ENCODE measurements around the gene OR1I1. TPM values are rescaled to one million over a fixed set of nuclear protein-coding genes. Genes with fewer than 3 reads are reported as not detected.
"Not testable (repeated sequence)": the region's sequence is repeated elsewhere in the genome, so short reads cannot be mapped to it uniquely, and the experiment has no call there.

Gene OR1I1, protein sequence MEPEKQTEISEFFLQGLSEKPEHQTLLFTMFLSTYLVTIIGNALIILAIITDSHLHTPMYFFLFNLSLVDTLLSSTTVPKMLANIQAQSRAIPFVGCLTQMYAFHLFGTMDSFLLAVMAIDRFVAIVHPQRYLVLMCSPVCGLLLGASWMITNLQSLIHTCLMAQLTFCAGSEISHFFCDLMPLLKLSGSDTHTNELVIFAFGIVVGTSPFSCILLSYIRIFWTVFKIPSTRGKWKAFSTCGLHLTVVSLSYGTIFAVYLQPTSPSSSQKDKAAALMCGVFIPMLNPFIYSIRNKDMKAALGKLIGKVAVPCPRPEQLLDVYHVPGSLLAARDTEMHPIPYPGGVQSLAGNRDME
- under 1 TPM in 3 of 4 donors, not detected in 1; 0.03 to 0.06 (median 0.04) TPM for polyA plus RNA-seq (ENCODE audit: insufficient read length in 4 of 4)

DNA sequence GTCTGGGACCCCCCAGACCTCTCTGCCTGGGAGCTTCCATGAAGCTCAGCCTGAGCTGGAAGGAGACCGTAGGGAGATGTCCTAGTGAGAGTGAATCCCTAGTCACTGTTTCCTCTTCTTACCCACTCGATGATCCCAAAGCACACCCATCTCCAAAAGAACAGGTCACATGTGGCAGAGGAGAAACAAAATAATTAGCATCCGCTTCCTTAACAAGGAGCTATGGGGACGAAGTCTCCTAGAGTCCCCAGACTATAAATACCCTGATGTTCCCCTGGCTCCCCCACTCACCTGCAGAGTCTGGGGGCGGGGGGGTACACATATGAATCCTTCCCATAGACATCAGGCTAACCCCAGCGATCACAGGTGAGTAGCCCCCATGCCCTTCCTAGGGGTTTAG is at the start of gene OR1I1:
OR1I1 (plus strand) TSS at position 301 of the 400 bp plus-strand sequence. CDS start 4,855 bp downstream, outside the sequence.
- DNase-seq (ENCODE audit: low read depth in 4 of 4, low spot score in 3 of 4): no peak

DNA sequence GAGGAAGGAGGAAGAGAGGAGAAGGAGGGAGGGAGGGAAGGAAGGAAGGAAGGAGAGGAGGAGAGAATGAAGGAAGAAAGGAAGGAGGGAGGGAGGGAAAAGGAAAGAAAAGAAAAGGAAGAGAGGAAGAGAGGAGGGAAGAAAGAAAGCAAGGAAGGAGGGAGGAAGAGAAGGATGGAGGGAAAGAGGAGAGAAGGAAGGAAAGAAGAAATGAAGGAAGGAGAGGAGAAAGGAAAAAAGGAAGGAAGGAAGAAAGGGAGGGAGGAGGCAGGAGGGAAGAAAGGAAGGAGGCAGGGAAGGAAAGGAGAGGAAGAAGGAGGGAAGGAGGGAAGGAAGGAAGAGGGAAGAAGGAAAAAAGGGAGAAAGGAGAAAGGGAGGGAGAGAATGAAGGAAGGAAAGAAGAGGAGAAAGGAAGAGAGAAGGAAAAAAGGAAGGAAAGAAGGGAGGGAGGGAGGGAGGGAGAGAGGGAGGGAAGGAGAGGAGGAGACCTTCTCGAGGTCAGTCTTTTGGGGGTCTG is 46.2 kb upstream of the OR1I1 start:
- DNase-seq (ENCODE audit: low read depth in 4 of 4, low spot score in 3 of 4): no peak

DNA sequence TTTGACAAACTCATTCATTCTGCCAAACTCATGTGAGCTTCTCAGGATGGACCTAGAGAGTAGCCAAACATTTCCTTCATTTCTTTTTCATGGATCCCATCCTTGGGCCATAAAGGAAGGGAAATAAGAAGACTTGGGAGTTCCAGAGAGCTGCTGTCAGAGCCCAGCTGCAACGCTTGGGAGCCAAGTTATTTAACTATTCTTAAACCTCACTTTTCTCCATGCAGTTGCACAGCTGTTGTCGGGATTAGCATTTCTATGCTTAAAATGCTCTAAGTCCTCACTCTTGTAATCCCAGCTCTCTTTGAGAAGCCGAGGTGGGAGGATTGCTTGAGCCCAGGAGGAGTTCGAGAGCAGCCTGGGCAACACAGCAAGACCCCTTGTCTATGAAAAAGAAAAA is 44.4 kb upstream of the OR1I1 start:
- no peak for DNase-seq (ENCODE audit: low read depth in 4 of 4, low spot score in 3 of 4)

DNA sequence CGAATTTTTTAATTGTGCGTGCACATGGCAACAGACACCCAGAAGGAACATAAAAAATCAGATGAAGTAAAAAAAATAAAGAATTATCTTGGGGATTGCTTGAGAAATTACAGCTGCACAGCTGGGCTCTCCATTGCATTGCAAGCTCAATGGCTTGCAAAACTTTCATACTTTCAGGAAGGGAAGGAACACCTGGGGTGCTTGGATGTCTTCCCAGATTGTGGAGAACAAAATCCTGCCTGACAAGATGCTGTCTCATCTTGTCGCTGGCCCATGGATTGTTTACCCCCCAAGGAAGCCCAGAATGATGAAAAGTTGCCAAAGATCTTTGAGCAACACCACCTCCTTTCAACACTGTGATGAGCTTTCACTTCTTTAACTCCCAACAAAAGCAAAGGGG is 43.7 kb upstream of the OR1I1 start:
- DNase-seq (ENCODE audit: low read depth in 4 of 4, low spot score in 3 of 4): no peak

DNA sequence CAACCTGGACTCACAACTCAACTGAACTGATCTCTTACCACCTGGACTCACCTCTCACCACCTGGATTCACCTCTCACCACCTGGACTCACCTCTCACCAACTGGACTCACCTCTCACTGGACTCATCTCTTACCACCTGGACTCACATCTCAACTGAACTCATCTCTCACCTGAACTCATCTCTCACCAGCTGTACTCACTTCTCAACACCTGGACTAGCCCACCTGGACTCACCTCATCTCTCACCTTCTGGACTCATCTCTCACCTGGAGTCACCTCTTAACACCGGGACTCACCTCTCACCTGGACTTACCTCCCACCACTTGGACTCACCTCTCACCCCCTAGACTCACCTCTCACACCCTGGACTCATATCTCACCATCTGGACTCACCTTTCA is 40.0 kb upstream of the OR1I1 start:
- no peak for DNase-seq (ENCODE audit: low read depth in 4 of 4, low spot score in 3 of 4)

DNA sequence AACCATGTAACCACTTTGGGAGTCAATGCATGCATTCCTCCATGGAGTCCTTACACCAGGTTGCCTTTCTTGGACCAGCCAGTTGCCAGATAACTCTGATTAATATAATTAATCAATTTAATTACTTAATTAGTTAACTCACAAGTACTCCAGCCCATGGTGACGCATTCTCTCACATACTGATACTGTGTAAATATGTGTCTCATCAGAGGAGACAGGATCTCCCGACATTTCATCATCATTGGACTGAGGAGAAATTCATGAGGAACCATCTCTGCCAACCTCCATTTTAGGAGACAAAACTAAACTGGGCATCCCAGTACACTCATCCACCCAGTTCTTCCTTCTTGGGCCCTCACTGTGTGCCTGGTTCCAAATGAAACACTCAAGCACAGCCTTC is 39.2 kb upstream of the OR1I1 start:
- DNase-seq (ENCODE audit: low read depth in 4 of 4, low spot score in 3 of 4): no peak

DNA sequence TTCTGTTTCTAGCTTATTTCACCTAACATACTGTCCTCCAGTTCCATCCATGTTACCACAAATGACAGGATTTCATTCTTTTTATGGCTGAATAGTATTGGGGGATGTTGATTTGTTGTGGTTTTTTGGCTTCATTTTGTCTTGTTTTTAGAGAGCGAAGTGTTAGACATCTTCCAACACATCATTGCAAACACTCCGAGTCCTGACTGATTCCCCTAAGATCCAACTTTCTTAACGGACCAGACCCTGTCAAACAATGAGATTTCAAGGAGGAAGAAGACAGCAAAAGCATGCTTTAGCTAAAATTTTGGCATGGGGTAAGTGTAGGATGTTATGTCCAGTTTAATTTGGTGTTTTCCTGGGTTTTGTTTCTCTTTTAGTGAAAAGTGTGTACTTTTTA is 36.5 kb upstream of the OR1I1 start:
- no peak for DNase-seq (ENCODE audit: low read depth in 4 of 4, low spot score in 3 of 4)

DNA sequence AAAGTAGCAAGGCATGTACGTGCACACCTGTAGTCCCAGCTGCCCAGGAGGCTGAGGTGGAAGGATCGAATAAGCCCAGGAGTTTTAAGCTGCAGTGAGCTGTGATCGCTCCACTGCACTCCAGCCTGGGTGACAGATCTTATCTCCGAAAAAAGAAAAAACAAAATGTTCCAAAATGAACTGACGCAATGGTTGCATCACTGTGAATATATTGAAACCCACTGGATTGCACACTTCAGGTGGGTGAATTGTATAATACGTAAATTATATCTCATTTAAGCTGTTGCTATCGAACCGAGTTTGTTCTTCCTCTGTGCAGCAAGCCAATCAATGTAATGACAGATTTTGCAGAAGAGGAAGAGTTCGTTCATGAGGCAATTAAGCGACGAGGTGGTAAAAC is 34.3 kb upstream of the OR1I1 start:
- no peak for DNase-seq (ENCODE audit: low read depth in 4 of 4, low spot score in 3 of 4)

DNA sequence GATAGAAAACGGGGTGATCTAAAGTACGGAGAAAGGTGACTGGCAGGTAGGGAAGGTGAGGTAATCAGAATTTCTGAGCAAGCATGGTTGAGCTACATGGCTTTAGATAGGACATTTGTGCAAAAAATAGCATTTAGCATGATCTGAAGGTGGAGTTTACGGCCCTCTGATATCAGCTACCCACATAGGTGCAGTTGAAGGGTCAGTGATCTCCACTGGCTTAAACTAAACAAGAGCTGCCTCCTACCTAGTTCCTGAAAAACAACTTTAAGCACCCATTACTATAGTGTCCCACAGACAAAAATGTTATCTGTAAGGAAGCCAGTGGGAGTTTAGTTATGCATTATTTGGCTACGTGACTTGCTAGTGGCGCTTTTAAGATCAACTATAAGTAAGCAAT is 33.9 kb upstream of the OR1I1 start:
- DNase-seq (ENCODE audit: low read depth in 4 of 4, low spot score in 3 of 4): no peak

DNA sequence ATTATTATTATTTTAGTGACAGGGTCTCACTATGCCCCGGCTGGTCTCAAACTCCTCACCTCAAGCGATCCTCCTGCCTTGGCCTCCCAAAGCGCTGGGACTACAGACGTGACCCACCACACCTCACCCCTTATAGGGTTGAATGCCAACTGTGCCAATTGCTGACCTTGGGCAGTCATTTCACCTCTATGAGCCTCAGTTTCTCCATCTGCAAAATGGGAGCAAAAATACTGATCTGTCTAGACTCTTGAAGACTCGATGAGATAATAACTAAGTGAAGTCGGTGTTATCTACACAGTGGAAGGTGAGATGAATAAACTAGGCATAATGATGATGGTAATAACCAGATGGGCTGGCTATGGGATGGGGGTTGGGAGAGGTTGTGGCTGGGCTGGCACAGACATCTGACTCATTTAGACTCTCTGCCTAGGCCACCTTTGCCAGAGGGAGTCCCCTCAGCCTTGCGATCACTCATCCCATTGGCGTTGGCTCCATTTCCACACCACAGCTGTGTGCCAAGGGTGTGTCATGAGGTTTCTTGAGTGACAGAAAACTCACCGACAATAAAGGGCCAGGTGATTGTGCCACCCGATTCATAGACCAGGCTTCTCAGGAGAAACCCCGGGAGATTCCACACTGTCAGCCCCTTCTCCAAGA is 33.0 kb upstream of the OR1I1 start, which contains the start of gene CASP14:
CASP14 (plus strand) TSS at position 596 of the 657 bp plus-strand sequence. CDS start 2,772 bp downstream, outside the sequence.
- no peak for DNase-seq (ENCODE audit: low read depth in 4 of 4, low spot score in 3 of 4)

DNA sequence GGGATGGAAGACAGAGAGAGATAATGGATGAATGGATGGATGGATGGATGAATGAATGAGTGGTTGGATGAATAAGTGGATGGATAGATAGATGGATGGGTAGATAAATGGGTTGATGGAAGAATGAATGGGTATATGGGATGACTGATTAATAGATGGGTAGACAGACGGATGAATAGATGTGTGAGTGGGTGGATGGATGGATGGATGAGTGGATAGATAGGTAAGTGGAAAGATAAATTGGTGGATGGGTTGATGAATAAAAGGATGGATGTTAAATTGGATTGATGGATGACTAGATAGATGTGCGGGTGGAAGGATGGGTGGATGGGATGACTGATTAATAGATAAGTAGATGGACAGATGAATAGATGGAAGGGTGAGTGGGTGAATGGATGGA is 31.4 kb upstream of the OR1I1 start:
- no peak for DNase-seq (ENCODE audit: low read depth in 4 of 4, low spot score in 3 of 4)

DNA sequence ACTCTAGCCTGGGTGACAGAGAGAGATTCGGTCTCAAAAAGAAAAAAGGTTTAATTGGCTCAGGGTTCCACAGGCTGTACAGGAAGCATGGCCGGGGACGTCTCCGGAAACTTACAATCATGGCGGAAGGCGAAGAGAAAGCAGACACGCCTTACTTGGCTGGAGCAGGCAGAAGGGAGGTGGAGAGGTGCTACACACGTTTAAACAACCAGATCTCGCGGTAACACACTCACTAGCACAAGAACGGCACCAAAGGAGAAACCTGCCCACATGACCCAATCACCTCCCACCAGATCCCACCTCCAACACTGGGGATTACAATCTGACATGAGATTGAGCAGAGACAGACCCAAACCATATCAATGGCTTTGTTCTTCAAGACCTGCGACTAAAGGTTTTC is 20.0 kb upstream of the OR1I1 start:
- DNase-seq (ENCODE audit: low read depth in 4 of 4, low spot score in 3 of 4): no peak

DNA sequence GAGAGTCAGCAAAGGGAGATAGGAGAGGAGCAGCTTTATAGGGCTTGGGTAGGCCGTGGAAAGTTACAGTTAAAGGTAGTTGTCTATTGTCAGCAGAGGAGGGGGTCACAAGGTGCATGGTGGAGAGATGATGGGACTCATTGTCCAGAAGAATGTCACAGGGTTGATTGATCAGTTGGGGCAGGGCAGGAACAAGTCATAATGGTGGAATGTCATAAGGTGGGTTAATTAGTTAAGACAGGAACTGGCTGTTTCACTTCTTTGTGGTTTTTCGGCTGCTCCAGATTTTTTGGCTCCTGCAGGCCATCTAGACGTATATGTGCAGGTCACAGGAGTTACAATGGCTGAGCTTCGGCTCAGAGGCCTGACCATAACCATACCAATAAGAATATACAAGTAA is 11.6 kb upstream of the OR1I1 start:
- not testable (repeated sequence) for DNase-seq (ENCODE audit: low read depth in 4 of 4, low spot score in 3 of 4)

DNA sequence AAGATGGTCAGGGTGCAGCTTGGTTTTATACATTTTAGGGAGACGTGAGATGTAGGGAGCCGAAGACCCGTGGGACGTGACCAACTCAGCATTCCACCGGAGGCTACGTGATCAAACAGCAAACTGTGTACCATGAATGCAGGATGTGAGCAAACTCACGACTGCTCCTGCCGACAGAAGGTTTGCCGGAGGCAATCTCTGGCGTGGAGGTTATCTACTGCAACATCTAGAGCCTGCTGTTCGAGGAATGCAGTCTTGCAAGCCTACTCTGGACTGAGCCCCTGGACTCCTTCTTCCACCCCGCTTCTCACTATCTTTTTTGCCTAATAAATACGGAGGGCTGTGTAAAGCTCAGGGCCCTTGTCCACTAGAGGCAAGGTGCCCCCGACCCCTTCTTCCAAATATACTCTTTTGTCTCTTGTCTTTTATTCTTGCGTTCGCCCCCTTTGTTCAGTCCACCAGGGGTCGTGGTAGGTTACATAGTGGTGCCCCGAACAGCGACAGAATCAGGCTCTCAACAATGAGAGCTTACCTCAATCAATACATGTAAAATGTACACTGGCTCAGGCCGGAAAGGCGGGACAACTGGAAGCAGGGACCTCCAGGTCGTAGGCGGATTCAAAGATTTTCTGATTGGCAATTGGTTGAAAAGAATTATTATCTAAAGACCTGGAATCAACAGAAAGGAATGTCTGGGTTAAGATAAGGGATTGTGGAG is 8.9 kb upstream of the OR1I1 start:
- no peak for DNase-seq (ENCODE audit: low read depth in 4 of 4, low spot score in 3 of 4)

DNA sequence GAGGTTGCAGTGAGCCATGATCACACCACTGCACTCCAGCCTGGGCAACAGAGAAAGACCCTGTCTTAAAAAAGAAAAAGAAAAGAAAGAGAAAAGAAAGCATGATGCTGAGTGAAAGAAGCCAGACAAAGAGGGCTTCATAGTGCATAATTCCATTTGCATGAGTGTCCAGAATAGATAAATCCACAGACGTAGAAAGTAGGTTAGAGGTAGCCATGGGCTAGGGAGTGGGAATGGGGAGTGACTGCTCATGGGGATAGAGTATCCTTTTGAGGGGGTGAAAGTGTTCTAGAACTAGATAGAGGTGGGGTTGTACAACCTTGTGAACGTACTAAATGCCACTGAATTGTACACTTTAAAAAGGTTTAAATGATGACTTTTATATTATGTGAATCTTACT is 7.6 kb upstream of the OR1I1 start:
- DNase-seq (ENCODE audit: low read depth in 4 of 4, low spot score in 3 of 4): no peak

DNA sequence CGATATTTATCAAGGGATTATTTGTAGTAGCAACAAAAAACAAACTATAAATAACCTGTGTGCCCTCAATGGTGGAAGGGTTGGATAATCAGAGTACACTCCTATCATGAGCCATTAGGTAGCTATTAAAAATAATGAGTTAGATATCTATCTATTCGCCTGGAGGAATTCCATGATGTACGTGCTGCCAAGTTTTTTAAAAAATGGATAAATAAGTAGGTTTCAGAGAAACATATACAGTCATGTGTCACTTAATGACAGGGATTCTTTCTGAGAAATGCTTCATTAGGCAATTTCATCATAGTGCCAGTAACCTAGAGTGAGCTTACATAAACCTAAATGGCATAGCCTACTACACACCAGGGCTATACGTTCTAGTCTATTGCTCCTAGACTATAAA is 6.2 kb upstream of the OR1I1 start:
- DNase-seq (ENCODE audit: low read depth in 4 of 4, low spot score in 3 of 4): no peak

DNA sequence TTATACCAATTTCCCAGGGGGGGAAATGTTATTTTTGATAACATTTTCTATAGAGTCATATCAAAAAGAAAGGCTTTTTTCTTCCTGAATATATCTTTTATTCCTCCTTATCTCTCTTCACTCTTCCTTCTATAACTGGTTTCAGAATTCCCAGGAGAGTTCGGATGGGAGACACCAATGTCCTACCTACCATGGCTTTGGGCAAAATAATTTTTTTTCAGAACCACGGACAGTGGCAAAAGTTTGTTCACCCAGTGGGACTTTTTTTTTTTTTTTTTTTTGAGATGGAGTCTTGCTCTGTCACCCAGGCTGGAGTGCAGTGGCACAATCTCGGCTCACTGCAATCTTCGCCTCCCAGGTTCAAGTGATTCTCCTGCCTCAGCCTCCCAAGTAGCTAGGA is 2.0 kb upstream of the OR1I1 start:
- not testable (repeated sequence) for DNase-seq (ENCODE audit: low read depth in 4 of 4, low spot score in 3 of 4)

DNA sequence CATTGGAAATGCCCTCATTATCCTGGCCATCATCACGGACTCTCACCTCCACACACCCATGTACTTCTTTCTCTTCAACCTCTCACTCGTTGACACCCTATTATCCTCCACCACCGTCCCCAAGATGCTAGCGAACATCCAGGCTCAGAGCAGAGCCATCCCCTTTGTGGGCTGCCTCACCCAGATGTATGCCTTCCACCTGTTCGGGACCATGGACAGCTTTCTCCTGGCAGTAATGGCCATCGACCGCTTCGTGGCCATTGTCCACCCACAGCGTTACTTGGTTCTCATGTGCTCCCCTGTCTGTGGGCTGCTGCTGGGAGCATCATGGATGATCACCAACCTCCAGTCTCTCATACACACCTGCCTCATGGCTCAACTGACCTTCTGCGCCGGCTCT is 5.2 kb downstream of the OR1I1 start:
- no peak for DNase-seq (ENCODE audit: low read depth in 4 of 4, low spot score in 3 of 4)

DNA sequence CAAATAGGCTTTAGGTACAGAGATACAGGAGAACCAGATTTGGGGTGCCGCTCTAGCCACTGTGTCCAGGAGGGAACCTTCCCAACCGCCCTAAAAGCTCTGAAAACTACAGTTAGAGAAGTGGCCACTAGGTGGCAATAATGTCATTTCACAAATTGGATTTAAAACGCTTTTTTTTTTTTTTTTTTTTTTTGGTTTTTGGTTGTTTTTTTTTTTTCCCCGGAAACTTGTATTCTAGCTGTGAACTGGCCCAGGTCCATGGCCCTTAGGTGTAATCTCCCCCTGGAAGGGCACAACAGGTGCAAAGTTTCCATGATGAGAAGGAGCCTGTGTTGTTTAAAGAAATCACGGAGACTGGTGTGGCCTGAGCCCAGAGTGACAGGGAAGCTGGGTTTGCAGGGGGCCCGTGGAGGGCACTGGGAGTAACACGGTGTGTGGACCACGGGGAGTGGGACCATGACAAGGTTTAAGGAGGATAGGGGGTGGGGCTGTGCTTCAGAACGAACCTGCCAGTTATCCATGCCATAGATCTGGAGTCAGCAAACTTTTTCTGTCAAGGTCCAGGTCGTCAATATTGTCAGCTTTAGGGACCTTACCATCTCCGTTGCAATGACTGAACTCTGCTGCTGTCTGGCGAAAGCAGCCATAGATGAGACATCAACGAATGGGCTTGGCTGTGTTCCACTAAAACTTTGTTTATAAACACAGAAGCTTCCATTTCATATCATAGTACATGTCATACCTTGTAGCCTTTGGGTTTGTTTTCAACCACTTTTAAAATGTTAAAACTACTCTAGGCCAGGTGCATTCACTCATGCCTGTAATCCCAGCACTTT is 10.1 kb downstream of the OR1I1 start:
- DNase-seq (ENCODE audit: low read depth in 4 of 4, low spot score in 3 of 4): peak in 3 of 4 donors; percentile 53 to 67 (median 60)

DNA sequence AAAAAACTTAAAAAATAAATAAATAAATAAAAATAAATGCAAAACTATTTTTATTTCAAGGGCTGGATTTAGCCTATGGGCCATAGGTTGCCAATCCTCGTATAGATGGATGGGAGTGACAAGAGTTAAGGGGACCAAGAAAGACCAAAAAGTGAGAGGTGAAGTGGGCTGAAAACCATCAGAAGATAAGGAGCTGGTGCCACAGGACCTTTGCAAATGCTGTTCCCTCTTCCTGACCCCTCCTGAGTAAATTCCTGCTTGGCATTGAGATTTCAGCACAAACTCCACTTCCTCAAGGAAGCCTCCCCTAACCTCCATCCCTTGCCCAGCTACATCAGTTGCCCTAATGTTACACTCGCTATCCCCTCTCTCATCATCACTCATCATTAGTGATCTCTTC is 11.0 kb downstream of the OR1I1 start:
- DNase-seq (ENCODE audit: low read depth in 4 of 4, low spot score in 3 of 4): no peak
